Activated T-cell treated with anti-CD3 and anti-CD28 coated beads for 24 hours (primary cell): ENCODE data around the gene C11orf86.
"Not testable (repeated sequence)": the region's sequence is repeated elsewhere in the genome, so short reads cannot be mapped to it uniquely, and the experiment has no call there.

Experiments used
- DNase-seq: peaks from one replicate; pipeline ENCODE4 v3.0.0-alpha.2; 2020; ENCODE audit warnings: low read depth

Gene C11orf86

GRCh38 chr11:66967670-66968425 is 7.3 kb upstream of the C11orf86 start:
- no peak for DNase-seq

- DNase-seq: no peak
Observed at GRCh38 chr11:66969584-66970225, 5.4 kb upstream of the C11orf86 start.

GRCh38 chr11:66970371-66970806 is 4.7 kb upstream of the C11orf86 start:
- DNase-seq: no peak

- DNase-seq: no peak
Observed at GRCh38 chr11:66970807-66971442, 4.2 kb upstream of the C11orf86 start.

- no peak for DNase-seq
Observed at GRCh38 chr11:66971488-66971887, 3.6 kb upstream of the C11orf86 start.

- DNase-seq: no peak
Observed at GRCh38 chr11:66973956-66974580, 1.0 kb upstream of the C11orf86 start.

GRCh38 chr11:66975405-66976027 is 412 bp downstream of the C11orf86 start:
- DNase-seq: no peak

- DNase-seq: no peak
Observed at GRCh38 chr11:66976028-66976467, 944 bp downstream of the C11orf86 start.

- DNase-seq: no peak
Observed at GRCh38 chr11:66976925-66977324, 1.8 kb downstream of the C11orf86 start.

- DNase-seq: no peak
Observed at GRCh38 chr11:66978229-66978628, 3.1 kb downstream of the C11orf86 start.

GRCh38 chr11:66978717-66979116 is 3.6 kb downstream of the C11orf86 start:
- no peak for DNase-seq

- DNase-seq: no peak
Observed at GRCh38 chr11:66979336-66979980, 4.4 kb downstream of the C11orf86 start.

- no peak for DNase-seq
Observed at GRCh38 chr11:66981976-66982578, 7.0 kb downstream of the C11orf86 start.

GRCh38 chr11:66983275-66983924 is 8.3 kb downstream of the C11orf86 start:
- DNase-seq: no peak

GRCh38 chr11:66985508-66986177 is 10.5 kb downstream of the C11orf86 start:
- no peak for DNase-seq

GRCh38 chr11:66986178-66986545 is 11.1 kb downstream of the C11orf86 start:
- DNase-seq: no peak

GRCh38 chr11:66987158-66987620 is 12.1 kb downstream of the C11orf86 start:
- no peak for DNase-seq

- no peak for DNase-seq
Observed at GRCh38 chr11:66987924-66988637, 13.0 kb downstream of the C11orf86 start.

GRCh38 chr11:66988741-66989140 is 13.6 kb downstream of the C11orf86 start:
- not testable (repeated sequence) for DNase-seq
